ENCODE measurements around the gene CAMKK1.

CAMKK1 gene

DNA sequence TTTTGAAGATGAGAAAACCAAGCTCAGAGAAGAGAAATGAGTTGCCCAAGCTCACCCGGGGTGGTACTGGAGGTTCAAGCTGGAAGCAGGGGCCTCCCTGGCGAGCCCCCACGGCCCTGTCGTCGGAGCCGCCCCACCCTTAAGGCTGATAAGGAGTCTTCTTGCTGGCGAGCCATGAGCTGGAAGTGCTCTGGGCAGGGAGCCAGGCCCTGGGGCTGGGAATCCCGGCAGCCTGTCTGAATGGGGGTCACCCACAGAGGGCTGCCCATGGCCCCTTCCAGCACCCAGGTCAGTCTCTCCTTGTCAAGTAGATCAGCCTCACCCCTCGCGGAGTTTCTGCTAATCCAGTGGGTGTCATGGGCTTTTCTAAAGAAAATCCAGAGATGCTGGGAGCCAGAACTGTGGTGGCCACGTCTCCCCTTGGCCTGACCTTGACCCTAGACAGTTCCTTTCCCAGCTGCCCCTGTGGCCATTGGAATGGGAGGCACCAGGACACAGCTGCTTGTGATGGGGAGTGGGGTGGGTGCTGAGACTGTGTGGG, 24.6 kb upstream of the CAMKK1 start:
- DNase-seq: no peak

DNA sequence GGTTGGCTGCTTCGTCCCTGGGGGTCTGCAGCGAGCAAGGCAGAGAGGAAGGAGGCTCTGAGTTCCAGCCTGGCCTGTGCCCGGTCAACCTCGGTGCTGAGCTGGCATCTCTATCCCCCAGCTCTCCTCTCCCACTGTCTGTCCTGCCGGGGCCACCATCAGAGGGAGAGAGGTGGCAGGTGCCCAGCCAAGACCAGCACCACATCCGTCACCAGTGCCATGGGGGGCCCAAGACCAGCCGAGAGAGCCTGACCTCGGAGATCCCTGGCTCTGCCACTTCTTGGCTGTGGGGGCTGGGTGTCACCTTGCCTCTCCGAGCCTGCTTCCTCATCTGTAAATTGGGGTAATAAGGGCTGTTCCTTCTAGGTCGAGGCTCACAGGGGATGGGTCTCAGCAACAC, 24.0 kb upstream of the CAMKK1 start:
- DNase-seq: no peak

DNA sequence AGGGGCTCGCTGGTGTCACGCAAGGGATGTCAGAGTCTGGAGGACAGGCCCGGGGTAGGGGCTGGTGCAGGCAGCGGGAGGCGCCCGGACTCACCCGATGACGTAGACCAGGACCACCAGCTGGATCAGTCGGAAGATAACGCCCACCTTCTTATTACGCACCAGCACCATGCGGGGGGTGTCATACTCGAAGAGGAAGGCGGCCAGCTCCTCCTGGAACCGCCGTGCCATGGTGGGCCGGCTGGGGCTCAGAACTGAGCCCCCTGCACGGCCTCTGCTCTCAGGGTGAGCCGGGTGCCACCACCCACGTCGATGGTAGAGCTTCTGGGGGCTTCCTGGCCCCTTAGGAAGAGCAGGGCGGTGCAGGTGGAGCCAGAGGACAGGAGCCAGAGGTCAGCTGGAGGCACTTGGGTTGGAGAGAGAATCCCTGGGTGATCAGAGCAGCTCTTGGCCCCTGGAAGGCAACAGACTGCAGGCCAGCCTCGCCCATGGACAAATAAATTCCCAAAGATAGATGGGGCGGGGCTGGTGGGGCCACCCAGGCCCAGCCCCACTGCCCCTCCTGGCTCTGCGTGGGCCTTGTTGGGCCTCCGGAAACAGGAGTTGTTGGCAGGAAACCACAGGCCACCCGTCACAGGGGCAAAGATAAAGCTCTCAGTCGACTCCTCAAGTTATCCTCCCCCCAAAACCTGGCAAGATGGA, 23.3 kb upstream of the CAMKK1 start, which contains the start of gene P2RX1:
P2RX1 (minus strand) TSS at position 471 of the 702 bp plus-strand sequence; CDS start at position 231, 240 bp downstream.
- DNase-seq: no peak

DNA sequence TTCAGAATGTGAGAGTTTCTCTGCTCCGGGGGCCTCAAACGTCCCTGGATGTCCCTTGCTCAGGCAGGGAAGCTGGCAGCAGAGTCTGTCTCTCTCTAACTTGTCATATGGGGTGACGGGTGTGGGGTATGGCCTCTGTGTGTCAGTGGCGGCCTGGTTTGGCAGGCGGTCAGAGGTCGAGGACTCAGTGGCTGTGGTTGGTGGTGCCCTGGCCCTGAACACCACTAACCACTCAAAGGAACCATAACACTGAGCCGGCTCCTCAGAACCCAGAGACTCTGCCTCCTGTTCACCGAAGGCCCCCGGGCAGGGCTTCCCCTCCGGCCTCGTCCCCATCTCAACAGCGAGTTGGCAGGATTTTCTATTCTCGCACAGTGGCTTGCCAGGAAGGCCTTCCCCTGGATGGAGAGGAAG, 22.7 kb upstream of the CAMKK1 start:
- DNase-seq: no peak

DNA sequence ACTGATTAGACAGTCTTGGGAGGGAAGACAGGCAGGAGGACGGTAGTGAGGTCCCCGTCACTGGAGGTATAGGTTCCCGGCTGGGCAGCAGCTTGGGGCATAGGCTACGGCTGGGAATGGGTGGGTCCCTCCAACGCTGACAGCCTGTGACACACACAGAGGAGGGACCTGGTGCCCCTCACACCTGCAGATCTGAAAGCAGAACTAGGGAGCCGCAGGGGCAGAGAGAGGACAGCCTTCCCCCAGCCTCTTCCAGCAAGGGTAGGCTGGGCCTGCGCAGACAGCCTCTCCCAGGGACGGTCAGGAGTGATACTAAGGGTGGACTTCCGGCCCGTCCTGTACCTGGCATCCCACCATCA, 21.4 kb upstream of the CAMKK1 start:
- DNase-seq: no peak

DNA sequence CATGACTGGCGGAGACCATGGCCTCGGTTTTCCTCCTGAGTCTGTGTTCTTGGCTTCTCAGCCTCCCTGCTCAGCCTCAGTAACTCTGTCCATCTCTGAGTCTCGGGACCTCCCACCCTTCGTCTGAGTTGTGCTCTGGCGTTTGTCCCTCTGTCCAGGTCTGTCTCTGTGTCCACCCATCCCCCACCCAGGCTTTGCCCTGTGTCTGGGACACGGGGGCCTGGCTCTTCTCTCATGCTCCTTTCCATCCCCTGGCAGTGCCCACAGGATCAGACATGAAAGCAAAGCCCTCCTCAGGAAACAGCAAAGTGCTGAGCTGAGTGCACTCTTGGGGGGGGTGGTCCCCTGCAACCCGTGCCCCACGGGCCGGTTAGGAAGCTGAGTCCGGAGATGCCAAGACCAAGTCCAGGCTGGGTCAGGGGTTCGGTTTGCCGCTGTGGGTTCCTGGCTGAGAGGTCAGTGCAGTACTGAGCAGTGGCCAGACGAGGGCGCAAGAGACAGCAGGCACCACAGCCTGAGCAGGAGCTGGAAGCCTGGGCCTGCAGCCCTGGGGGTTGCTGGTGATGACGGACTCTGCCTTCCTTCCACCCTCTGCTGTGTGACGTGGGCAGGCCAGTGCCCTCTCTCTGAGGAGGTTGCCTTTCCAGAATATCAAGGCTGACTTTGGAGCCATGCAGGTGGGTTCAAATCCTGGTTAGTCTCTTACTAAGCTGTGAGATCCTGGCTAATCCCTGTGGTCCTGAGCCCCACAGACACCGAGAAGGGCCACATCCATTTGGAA, 20.9 kb upstream of the CAMKK1 start:
- DNase-seq: no peak

DNA sequence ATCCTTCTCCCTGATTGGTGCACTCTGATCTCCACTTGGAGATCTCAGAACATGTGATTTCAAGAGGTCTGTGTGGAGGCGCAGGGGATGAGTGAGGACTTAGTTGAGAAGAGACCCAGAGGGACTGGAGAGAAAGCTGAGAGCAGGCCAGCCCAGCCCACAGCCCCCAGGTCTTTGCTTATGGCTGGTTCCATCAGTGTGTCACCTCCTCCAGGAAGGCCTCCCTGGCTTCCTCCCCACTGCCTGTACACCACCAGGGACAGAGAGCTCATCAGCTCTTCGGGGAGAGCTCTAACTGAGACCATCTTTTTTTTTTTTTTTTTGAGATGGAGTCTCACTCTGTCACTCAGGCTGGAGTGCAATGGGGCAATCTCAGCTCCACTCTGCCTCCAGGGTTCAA, 20.0 kb upstream of the CAMKK1 start:
- DNase-seq: no peak

DNA sequence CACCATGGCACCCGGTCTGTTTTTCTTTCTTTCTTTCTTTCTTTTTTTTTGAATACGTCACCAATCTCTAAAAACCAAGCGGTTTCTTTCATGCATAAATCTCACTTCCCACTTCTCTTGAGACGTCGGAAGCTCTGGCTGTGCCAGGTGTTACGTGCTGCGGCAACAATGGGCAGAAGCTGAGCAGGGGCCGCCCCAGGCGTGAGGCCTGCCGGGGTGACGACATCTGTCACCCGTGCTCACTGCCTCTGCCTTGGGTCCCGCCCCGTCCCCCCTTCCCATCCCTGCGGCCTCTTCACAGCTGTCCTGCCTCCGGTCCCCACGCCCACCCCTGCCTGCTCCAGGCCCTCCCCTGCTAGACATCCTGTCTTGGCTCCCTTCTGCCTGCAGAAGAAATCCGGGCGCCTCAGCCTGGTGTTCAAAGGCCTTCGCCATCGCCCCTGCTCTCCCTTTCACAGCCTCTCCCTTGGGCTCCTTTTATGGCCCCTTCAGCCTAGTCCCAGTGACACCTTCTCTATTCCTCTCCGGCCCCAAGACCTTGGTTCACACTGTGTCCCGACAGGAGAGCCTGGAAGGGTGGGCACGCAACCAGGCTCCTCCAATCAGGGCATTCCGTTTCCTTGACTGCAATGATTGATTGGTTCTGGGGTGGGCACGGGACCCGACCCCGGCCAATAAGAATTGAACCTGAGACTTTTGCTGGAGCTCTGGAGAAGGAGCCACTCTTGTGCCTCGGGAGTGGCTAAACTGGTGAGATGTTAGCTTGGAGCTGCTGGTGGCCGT, 18.6 kb upstream of the CAMKK1 start:
- DNase-seq: no peak

DNA sequence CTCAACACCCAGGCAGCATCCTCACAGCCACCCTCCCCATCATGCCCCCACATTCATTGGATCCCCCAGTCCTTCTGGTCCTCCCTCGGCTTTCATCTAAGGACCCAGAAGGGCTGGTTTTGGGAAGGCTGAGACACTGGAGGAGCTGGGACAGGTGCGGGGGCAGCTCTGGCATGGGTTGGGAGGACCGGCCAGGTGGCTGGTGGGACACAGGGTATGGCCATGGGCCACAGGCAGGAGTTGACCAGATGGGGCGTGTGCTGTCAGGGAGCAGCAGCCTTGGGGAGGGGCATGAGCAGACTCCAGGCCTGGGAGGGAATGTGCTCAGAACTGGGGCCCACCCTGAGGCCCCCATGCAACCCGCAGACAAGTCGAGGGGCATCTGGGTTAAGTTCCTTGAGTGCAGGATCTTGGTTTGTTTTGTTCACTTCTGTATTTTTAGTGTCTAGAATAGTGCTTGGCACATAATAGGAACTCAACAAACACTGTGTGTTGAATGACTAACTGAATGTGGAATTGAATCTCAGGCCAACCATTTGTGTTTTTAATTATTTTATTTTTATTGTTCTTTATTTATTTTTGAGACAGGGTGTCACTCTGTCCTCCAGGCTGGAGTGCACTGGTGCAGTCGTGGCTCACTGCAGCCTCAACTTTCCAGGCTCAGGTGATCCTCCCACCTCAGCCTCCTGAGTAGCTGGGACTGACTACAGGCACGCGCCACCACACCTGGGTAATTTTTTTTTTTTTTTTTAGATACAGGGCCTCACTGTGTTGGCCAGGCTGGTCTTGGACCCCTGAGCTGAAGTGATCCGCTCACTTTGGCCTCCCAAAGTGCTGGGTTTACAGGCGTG, 17.8 kb upstream of the CAMKK1 start:
- no peak for DNase-seq

DNA sequence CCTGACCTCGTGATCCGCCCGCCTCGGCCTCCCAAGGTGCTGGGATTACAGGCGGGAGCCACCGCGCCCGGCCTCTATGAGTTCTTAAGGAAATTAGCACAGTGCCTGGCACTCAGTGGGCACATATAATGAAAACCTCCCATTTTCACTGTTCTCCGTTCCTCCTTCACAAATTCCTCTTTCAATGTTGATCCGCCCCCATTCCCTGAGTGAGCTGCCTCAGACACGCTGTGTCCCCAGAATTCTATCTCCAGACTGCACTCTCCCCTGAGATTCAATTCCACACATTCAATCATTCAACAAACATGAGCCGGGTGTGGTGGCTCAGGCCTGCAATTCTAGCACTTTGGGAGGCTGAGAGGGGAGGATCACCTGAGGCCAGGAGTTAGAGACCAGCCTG, 16.4 kb upstream of the CAMKK1 start:
- DNase-seq: no peak

DNA sequence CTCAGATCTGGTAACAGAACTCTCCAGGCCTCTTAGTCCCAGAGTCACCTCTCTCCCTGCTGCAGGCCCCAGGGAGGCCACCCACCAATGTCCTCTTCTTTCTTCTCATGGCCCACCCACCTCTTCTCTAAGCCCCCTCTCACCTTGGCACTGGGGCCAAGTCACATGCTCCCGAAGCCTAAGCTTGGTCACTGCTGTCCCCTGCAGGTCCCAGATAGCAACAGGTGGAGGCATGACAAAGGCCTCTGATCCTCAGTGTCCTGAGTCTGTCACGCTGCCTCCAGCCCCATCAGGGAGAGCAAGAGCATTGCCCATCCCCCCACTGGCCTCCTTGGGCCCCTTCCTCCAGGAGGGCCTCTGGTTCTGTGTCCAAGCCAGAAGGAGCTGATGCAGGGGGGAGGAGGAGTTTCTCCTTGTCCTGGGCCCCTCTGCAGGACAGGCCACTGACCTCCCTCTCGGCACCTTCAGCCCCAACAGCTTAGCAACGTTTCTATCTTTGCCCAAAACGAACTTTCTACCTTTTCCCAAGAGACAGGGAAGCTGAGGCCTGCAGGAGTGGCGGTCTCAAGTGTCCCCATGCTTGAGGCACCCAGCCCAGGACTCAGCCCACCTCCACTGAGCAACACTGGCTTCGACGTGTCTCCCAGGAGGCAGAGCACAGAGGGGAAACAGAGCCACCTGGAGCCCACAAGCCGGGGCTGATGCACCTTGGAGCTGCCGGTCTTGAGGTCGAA, 14.8 kb upstream of the CAMKK1 start:
- DNase-seq: no peak

DNA sequence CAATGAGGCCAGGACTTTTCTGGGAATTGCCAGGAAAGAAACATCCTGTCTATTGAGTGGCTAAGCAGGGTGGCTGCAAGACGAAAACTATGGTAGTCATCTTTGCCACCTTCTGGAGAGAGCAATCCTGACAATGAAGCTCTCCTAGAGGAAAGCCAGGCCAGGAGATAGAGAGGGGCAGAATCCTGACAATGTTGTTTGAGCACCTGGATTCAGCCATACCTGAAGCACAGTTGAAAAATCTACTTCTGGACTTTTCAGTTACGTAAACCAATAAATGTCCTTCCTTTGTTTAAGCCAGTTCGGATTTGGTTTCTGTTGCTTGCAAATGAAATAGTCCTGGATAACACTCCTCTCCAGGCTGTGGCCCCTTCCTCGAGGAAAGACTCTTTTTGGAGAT, 14.0 kb upstream of the CAMKK1 start:
- no peak for DNase-seq

DNA sequence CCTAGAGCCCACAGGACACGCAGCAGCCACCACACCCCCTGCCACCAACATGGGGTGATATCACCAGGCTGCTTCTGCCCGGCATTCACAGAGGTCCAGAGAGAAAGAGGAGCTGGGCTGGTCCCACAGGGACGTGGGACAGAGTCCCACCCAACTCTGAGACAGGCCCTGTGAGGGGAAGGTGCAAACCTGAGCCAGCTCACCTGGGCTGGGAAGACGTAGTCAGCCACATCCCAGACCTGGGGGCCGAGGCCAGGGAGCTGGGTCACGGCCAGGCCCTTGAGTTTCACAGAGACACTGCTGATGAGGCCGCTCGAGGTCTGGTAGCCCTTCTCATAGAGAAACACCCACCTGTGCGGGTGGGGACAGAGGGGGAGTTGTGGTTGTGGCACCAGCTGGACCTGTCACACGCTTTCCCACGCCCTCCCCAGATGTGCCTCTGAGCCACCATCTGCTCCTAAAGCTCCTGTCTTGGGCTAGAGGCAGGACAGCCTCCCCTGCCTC, 12.2 kb upstream of the CAMKK1 start:
- DNase-seq: no peak

DNA sequence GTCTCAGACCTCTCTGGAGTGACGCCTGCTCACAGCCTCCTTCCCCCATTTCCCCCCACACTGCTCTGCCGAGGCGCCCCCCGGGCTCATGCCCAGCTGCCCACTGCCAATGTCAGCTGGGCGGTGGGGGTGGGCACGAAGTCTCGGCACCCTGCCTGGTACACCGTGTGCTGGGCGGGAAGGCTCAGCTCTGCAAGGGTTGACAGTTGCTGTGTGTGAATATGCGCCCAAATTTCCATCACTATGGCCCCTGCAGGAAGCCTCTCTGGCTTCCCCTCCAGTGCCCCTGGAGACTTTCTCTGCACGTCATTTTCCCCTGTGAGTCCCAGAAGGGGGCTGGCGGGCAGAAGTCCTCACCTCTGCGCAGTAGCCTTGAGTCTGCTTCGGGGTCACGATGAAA, 11.6 kb upstream of the CAMKK1 start:
- DNase-seq: no peak

DNA sequence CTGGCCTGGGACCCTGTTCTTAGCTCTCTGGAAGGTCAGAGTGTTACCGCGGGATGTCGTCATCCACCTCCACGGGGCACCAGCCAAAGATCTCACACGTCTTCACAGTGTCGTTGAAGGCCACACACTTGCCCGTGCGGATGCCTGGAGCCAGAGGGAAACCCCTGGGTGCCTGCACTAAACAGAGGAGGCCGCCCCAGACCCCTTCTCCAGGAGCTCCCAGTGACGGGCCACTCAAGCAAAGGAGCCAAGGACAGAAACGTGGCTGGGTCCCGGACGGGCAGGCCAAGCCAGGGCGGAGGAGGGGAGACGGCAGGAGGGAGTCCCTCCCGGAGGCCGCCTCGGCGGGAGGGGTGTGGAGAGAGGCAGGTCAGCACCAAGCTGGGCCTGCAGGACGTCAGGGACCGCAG, 11.0 kb upstream of the CAMKK1 start:
- DNase-seq: no peak

DNA sequence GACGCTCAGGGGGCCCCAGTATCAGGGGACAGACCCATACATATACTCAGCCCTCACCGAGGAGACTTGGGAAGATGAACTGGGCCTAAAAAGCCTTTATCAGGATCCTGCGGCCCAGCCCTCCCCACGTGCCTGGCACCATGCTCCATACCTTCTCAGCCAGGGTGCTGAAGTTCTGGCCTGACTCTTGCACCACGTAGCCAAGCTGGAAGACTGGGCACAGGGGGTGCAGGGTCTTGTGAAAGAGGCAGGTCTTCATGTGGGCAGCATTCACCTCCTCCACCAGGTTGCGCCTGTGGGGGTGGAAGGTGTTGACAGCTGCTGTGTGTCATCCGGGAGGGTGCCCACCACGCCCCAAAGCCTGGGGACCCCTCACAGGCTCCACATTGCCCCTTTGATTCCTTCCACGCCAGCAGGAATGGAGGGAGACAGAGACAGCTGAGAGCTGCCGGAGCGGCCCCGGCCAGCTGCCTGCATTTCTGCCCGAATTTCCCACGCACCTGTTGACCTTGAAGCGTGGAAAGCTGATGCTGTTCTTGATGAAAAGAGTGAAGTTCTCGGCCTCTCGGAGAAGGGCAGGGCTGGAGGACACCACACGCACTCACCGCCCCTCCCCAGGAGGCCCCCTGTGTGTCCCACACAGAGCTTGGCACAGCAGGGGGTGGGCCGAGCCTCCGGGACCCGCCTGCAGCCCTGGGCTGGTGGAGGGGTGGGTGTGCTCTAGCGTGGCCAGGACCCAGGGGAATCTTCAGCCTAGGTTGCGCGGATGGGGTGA, 10.4 kb upstream of the CAMKK1 start:
- DNase-seq: no peak

DNA sequence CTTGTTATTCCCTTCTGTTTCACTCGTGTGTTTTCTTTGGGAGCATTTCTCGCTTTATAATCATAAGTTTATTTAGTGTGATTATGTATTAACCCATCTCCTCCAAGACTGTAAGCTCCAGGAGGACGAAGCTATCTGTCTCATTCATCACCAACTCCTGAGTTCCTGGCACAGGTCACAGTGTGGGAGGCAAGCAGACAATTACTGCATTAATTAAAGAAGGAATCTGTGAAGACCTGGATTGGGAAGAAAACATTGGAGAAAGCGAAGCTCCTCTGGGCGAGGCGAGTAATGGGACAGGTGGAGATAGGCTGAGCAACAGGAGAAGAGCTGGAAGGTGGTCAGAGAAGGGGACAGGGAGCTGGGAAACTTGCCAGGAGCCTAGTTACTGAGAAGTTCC, 7.8 kb upstream of the CAMKK1 start:
- DNase-seq: no peak

DNA sequence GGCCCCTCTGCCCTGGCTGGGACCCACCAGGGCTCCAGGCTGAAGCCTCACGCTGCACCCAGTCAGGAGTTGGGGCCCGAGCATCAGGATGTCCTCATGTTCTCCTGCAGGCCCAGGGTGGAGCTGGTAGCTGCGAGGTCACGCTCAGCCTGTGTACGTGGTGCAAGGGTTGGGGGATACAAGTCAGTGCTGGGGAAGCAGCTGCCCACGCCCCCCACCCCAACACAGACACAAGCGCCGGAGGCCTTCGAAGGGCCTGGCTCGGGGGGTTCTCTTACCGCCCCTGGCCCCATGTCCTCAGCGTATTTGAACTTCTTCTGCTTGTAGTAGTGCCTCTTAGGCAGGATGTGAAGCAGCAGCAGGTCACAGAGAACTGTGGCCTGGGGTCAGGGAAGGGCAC, 4.9 kb upstream of the CAMKK1 start:
- no peak for DNase-seq

DNA sequence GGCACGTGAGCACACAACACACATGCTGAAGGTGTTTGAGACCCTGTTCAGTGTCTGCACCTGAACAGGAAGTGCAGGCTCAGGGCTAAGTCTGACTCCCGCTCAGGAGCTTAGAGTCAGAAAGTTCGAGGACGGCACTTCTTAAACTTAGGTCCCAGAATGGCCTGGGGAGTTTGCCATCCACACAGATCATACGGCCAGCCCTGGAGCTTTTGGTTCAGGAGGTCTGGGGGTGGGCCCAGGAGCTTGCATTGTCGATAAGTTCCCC, 4.0 kb upstream of the CAMKK1 start:
- no peak for DNase-seq

DNA sequence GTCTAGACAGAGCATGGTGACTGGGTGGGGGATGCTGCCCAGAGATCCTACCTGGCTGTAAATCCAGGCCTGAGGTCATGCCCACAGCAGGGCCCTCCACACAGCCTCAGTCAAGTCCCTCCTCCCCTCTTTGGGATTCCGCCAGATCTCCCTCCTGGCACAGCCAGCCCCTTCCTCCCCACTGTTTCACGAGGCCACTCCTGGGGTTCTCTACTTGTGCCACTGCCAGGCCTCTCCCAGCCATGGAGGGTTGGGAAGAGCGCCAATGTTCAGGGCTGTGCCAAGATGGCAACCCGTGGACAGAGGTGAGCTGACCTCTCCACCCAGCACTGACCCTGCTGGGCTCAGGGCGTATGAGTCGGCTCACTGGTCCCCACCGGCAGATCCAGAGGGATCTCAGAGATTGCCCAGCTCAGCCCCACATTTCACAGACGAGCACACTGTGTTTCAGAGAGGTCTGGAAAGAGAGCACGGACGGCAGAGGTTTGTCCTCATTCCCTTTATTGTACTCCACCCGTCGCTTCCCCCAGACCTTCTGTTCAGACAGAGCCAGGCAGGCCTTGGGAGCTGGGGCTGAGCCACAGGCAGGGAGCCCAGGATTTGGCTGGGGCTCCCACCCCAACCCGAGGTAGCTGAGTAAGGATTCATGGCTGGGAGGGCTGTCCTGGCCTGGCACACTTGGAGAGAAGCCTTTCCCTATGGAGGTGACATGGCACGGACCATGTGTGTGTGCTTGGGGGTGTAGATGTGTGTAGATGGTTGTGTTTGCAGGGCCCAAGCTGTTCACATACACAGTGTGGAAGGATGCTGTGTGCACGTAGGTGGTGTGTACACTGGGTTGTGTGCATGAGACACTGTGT, 3.5 kb upstream of the CAMKK1 start:
- no peak for DNase-seq
